ENCODE measurements around the gene RFX3. TPM values are rescaled to one million over a fixed set of nuclear protein-coding genes. Genes with fewer than 3 reads are reported as not detected.

RFX3 gene
- total RNA-seq, 2 donors from 2014 or later: 4.6 to 6.5 TPM

- Histone ChIP-seq H3K4me1 (peaks cover 18% of the 10 kb centered on the region), H3K4me3 (no peak overlapping the region), H3K9me3 (no peaks in the 10 kb centered on the region), H3K27ac (no peak overlapping the region), H3K36me3 (replicated peaks in 1 of 2; ENCODE audit: insufficient read depth in 1 of 2, low read depth in 2 of 2) (no peaks in the 10 kb centered on the region), H3K27me3 (no peaks in the 10 kb centered on the region)
- peak; percentile 51 to 67 (median 60) for DNase-seq
- intact Hi-C loops (cut with DNase I): loop anchor here (10.0 kb wide), 1 partner anchor 306 kb away; no protein-coding TSS in a partner anchor
- 1% methylated on average over 23 to 76 of the region's 76 CpGs for whole genome bisulfite sequencing, 2 donors
- TF ChIP-seq CTCF (IDR thresholded peaks at IDR 0.05): peak; percentile 19 to 63 (median 48)
- no peak for TF ChIP-seq POLR2A (IDR thresholded peaks at IDR 0.05)
- peak; percentile 60 for ATAC-seq
Observed at GRCh38 chr9:3181049-3181953, 344.5 kb downstream of the RFX3 start.

GRCh38 chr9:3180696-3181048 lies 345.1 kb downstream of the RFX3 start:
- Histone ChIP-seq H3K4me3 (no peak overlapping the region), H3K27ac (no peak overlapping the region), H3K9me3 (no peaks in the 10 kb centered on the region), H3K4me1 (peaks cover 18% of the 10 kb centered on the region), H3K27me3 (no peaks in the 10 kb centered on the region), H3K36me3 (replicated peaks in 1 of 2; ENCODE audit: insufficient read depth in 1 of 2, low read depth in 2 of 2) (no peaks in the 10 kb centered on the region)
- intact Hi-C loops (cut with DNase I): loop anchor here (10.0 kb wide), 1 partner anchor 306 kb away; no protein-coding TSS in a partner anchor
- ATAC-seq (no peak), DNase-seq (no peak)
- WGBS, 2 donors: 16 to 21% methylated on average over 17 to 19 of the region's 19 CpGs
- TF ChIP-seq CTCF (IDR thresholded peaks at IDR 0.05): no peak
- no peak for TF ChIP-seq POLR2A (IDR thresholded peaks at IDR 0.05)

GRCh38 chr9:3179711-3180110 lies 346.1 kb downstream of the RFX3 start:
- ATAC-seq (no peak), DNase-seq (no peak)
- Histone ChIP-seq H3K36me3 (replicated peaks in 1 of 2; ENCODE audit: insufficient read depth in 1 of 2, low read depth in 2 of 2) (no peaks in the 10 kb centered on the region), H3K27ac (no peak overlapping the region), H3K9me3 (no peaks in the 10 kb centered on the region), H3K4me1 (peaks cover 18% of the 10 kb centered on the region), H3K27me3 (no peaks in the 10 kb centered on the region), H3K4me3 (no peak overlapping the region)
- TF ChIP-seq CTCF (IDR thresholded peaks at IDR 0.05) (no peak), POLR2A (IDR thresholded peaks at IDR 0.05) (no peak)
- intact Hi-C loops (cut with DNase I): loop anchor here (10.0 kb wide), 1 partner anchor 305 kb away; no protein-coding TSS in a partner anchor
- 63 to 71% methylated on average over 4 of the region's 4 CpGs for WGBS, 2 donors

DNA sequence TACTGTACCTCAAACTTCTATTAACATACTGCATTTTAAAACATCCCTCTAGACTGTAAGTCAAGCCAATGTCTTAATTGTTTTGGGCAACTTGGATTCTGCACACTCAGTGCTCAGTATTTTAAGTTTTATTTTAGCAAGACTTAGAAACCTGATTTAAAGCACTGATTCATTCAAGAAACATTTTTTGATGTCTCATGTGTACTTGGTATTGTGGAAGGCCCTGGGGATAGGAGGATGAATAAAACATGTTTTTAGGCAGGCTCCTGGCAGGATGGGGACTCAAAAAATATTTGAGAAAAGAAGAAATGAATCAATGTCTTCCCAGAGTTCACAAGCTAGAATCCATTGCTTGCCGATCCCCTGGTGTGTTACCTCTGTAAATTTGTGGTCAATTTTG lies 347.9 kb downstream of the RFX3 start:
- Histone ChIP-seq H3K4me3 (no peak overlapping the region), H3K9me3 (no peaks in the 10 kb centered on the region), H3K27ac (no peak overlapping the region), H3K27me3 (no peaks in the 10 kb centered on the region), H3K4me1 (peaks cover 18% of the 10 kb centered on the region), H3K36me3 (replicated peaks in 1 of 2; ENCODE audit: insufficient read depth in 1 of 2, low read depth in 2 of 2) (no peaks in the 10 kb centered on the region)
- 38 to 100% methylated on average over 1 of the region's 1 CpG for WGBS, 2 donors
- TF ChIP-seq CTCF (IDR thresholded peaks at IDR 0.05) (no peak), POLR2A (IDR thresholded peaks at IDR 0.05) (no peak)
- no peak for ATAC-seq
- DNase-seq: no peak
- intact Hi-C loops (cut with DNase I): no loop called here

Data from body of pancreas (tissue), 4 donors.